GM18498 (cell line): Measurements from ENCODE around the gene FAM229B.
A peak's percentile ranks its signal among the peaks of the same experiment; 100 is the strongest.
"Not testable (repeated sequence)": the region's sequence is repeated elsewhere in the genome, so short reads cannot be mapped to it uniquely, and the experiment has no call there.

Experiments used
- ATAC-seq: cut with Tn5 transposase; IDR thresholded peaks from one replicate; pipeline ENCODE4 v1.9.1; 2021; ENCODE audit warnings: mild to moderate bottlenecking, moderate library complexity; ENCODE audit not compliant: unreplicated experiment

Gene FAM229B

GRCh38 chr6:112062966-112063365, 24.4 kb upstream of the FAM229B start:
- ATAC-seq: no peak

DNA sequence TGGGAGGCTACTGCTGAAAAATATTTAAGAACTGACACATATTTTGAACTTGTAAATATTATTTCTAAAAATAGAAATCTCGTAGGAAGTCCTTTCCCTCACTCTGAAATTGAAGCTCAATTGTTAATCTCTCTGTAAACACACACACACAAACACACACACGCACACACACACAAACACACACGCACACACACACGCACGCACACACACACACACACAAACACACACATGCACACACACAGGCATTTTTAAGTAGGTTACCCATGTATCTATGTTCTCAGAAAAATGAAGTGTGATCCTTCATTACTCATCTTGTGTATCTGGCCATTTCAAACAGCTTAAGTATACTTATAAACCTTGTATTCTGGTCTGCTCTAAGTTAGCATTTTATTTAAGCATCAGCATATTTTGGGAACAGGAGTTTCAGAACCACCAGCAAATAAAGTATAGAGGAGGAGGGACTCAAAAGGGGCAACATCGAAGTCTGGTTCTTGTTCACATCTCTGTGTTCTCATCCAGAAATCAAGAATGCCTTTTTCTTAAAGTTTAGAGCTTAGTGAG, 21.9 kb upstream of the FAM229B start:
- ATAC-seq: no peak

GRCh38 chr6:112066606-112067005, 20.8 kb upstream of the FAM229B start:
- ATAC-seq: no peak

DNA sequence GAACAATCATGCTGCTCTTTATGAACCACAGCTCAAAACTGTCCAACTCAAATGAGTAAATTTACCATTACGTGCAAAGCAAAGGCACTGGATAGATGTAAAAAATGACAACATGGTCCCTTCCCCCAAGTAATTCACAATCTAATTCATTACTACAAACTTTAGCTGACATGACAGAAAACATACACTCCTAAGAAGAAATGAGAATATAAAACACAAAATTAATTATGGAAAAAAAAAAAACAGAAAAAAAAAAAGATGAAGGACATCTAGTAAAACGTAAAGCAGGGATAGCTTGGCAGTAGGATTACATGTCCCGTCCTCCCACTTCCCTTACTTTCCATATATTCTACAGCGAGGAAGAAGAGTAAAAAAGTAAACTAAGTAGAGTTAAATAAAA, 5.8 kb upstream of the FAM229B start:
- no peak for ATAC-seq

DNA sequence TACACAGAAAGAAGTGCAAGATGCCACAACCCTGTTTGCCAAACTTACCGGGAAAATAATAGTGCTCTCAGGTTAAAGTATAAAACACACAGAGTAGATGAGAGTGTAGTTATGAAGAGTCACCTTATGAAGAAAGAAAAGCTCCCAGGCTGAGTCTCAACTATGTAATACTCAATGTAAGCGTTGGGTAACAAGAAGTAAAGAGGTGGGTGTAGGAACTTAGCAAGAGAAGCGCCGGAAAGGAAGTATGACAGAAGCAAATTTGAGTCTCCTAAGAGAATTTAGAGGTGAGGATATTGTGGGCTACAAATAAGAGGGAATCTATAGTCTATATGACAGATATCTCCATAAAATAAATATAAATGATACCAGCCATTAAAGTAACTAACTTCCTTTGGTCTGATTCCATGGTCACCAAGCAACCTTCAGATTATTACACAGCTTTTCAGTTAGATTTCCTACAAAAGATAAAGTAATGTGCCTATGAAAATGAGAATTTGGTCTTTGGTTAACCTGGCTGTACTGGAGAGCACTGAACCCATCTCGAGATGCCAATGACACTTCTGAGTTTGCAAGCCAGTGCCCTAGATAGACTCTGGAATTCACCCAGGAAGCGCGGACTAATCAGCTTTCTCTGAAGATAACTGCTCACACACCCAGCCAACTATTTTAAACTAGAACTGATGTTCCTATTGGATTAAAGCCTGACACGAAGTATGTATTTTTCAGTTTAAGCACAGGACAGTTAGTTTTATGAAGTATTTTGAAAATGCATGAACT, 1.9 kb upstream of the FAM229B start:
- no peak for ATAC-seq

GRCh38 chr6:112086744-112087135, 651 bp upstream of the FAM229B start:
- ATAC-seq: peak; percentile 29

DNA sequence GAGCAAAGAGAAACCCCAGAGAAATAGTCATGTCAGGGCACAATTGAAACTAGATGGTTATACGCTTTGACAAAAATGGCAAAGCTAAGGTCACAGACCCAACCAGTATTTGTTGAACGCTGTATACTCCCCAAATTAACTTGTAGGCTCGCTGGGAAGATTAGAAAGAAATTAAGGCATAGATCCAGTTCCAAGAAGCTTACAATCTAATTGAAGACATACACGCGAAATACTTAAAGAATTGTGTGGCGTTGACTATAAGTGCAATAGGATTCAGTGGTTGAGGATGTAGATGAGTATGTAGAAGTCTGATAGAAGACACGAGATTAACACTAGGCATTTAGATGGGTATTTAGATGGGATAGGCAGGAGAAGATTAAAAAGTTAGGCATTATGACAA, 525 bp downstream of the FAM229B start:
- no peak for ATAC-seq

DNA sequence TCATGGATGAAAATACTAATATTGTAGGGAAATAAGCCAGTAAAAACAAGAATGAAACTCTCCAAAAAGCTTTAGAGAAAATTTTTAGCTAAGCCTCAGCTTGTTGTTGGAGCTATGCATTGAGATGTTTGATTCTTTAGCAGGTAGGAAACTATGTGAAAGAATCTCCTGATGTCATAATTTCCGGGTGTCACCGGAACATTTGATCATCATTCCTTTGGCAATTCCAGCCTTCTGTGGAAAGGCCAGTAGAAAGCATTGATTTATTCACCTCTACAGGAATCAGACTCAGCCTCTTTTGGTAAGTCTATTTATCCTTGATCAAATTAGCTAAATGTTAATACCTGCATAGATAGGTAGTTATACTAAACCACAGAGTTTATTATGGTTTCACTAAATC, 9.5 kb downstream of the FAM229B start:
- ATAC-seq: no peak

- no peak for ATAC-seq
Measured at GRCh38 chr6:112100561-112100960, 13.2 kb downstream of the FAM229B start.

GRCh38 chr6:112106026-112106425, 18.6 kb downstream of the FAM229B start:
- not testable (repeated sequence) for ATAC-seq

- ATAC-seq: no peak
Measured at GRCh38 chr6:112106562-112106961, 19.2 kb downstream of the FAM229B start.

DNA sequence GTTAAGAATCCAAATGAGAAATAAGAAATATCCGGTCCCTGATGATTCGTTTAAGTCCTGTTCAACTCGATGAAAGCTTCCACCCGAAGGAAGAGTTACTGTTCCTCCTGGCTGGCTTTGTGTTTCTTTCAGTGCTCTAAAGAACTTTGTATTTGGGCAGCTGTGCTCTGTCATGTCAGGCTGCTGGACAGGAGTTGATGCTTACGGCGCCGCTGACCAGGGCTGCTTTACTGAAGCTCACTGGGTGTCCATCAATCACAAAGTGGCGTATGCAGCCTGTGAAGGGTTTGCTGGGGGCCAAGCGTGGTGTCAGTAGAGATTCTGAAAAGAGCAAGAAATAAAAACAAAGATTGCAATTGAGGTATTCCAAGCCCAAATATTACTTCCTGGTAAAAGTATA, 21.9 kb downstream of the FAM229B start:
- ATAC-seq: no peak

GRCh38 chr6:112113431-112113830, 26.0 kb downstream of the FAM229B start:
- no peak for ATAC-seq

DNA sequence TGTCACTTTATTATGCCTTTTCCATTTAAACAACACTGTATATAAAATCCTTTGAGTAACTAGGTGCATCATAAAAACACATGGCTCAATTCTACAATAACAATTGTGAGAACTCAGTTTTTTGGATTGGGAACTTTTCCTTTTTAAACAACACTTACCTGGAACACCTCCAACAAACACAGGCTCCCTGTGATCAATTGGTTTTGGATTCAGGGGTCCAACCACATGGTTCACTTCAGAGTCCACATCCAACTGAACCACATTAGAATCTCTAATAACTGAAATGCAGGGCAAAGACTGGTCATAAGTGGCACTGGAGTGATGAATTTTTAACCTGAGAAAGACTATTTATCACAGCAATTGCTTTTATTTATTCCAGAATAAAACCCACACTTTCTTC, 26.5 kb downstream of the FAM229B start:
- ATAC-seq: no peak

GRCh38 chr6:112114577-112115223, 27.3 kb downstream of the FAM229B start:
- no peak for ATAC-seq

GRCh38 chr6:112116221-112116620, 28.8 kb downstream of the FAM229B start:
- no peak for ATAC-seq

- ATAC-seq: no peak
Measured at GRCh38 chr6:112117554-112117953, 30.2 kb downstream of the FAM229B start.

- no peak for ATAC-seq
Measured at GRCh38 chr6:112118034-112118433, 30.6 kb downstream of the FAM229B start.

DNA sequence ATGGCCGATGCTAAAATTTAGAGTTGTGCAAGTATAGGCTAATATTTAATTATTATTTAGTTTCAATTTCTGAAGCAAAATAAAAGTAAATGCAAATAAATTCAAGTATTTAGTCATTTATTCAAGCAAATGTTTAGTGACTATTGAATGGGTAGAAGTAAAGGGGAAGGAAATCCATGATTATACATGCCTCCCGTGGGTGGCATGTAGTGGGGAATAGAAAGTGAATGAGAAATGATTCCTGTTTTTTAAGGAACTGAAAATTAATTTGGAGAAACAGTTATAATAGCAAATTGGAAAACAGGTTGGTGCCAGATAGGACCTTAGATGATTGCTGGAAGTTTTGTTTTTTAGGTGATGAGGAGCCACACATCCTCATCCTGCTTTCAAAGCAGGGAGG, 35.4 kb downstream of the FAM229B start:
- no peak for ATAC-seq

DNA sequence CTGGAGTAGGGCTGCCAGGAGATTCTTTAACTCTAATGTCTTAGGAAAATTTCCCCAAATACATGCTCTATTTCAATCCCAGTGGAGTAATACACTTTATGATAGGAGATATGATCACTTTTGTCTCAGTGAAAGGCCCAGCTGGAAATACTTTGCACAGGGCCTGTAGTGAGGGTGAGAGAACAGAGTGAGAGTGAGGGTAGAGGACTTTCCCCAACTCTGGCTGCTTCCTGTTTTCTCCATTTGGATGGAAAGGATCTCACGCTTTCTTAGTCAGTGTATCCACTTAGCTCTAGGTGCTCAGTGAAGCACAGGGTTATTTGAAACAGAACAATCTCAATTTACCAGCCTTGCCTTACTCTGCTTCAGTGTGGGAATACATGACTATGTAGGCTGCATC, 36.6 kb downstream of the FAM229B start:
- no peak for ATAC-seq

- ATAC-seq: no peak
Measured at GRCh38 chr6:112128208-112128607, 40.8 kb downstream of the FAM229B start.

DNA sequence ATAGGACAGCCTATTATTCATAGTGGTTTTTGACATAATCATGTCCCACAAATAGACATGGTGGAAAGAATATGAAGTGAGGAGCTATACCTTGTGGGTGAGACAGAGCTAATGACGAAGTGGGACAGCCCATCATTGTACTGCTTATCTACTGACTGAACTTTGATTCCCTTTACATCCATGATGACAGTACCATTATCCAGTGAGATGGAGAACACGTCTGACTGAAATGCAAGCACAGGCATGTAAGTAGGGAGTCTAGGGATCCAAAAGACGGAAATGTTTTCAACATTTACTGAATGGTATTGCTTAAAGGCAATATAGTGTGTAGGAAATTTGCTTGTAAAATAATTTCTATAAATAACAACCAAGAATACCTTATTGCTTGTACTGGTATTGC, 43.5 kb downstream of the FAM229B start:
- no peak for ATAC-seq
